WTC11 (cell line): ENCODE data around the gene LIG1. TPM values are rescaled to one million over a fixed set of nuclear protein-coding genes. Genes with fewer than 3 reads are reported as not detected.

Source experiments
- ATAC-seq: fragments of 200-7000 bp; cut with Tn5 transposase; 2 replicates; pipeline ENCODE4 v1.10.0; 2021; ENCODE audit warnings: mild to moderate bottlenecking, moderate library complexity
- CTCF ChIA-PET: fragments of 300-600 bp; sonication (Branson Sonifier 250); formaldehyde crosslinking; loops from one replicate; lab custom pipeline; 2021; ENCODE audit warnings: antibody characterized with exemption; lab: Charles Lee
- POLR2A ChIA-PET: fragments of 350-600 bp; sonication (Branson Sonifier 250); formaldehyde crosslinking; loops from one replicate; lab custom pipeline; 2021; ENCODE audit warnings: antibody characterized with exemption; lab: Charles Lee
- DNase-seq: peaks from one replicate; pipeline ENCODE4 v3.0.0; 2021; ENCODE audit warnings: low spot score
- H3K27ac Mint-ChIP-seq: 2 replicates; pipeline ENCODE4 v1.8.0; 2021; ENCODE audit warnings: mixed read lengths
- H3K27me3 Mint-ChIP-seq: 2 replicates; pipeline ENCODE4 v1.8.0; 2021; ENCODE audit warnings: low read depth, mild to moderate bottlenecking, moderate library complexity, mixed read lengths
- H3K36me3 Mint-ChIP-seq: 2 replicates; pipeline ENCODE4 v1.8.0; 2021; ENCODE audit warnings: mixed read lengths
- H3K4me1 Mint-ChIP-seq: 2 replicates; pipeline ENCODE4 v1.8.0; 2022; ENCODE audit warnings: mixed read lengths
- H3K4me3 Mint-ChIP-seq: 2 replicates; pipeline ENCODE4 v1.8.0; 2021; ENCODE audit warnings: mild to moderate bottlenecking, moderate library complexity, mixed read lengths
- H3K9me3 Mint-ChIP-seq: 2 replicates; pipeline ENCODE4 v1.8.0; 2021; ENCODE audit warnings: mixed read lengths
- ATF2 ChIP-seq: sonication (generic); formaldehyde crosslinking; IDR thresholded peaks from 2 replicates; pipeline ENCODE4 v1.8.1; 2022; ENCODE audit warnings: low read depth, missing genetic modification reagents, borderline replicate concordance
- CDX4 ChIP-seq: fragments of 250-450 bp; sonication (Bioruptor Pico); IDR thresholded peaks from 2 replicates; pipeline ENCODE4 v1.9.0; 2021; ENCODE audit warnings: moderate library complexity, mild to moderate bottlenecking, inconsistent platforms, borderline replicate concordance
- CREB1 ChIP-seq: sonication (generic); formaldehyde crosslinking; IDR thresholded peaks from 2 replicates; pipeline ENCODE4 v1.8.0; 2023; ENCODE audit warnings: mild to moderate bottlenecking, missing genetic modification reagents
- E2F4 ChIP-seq: sonication (generic); formaldehyde crosslinking; IDR thresholded peaks from 2 replicates; pipeline ENCODE4 v1.8.1; 2022; ENCODE audit warnings: low read depth, mild to moderate bottlenecking, moderate library complexity, missing genetic modification reagents, borderline replicate concordance
- ELF4 ChIP-seq: sonication (generic); formaldehyde crosslinking; IDR thresholded peaks from 2 replicates; pipeline ENCODE4 v1.8.1; 2022; ENCODE audit warnings: low read depth, mild to moderate bottlenecking, moderate library complexity, missing genetic modification reagents
- EMX1 ChIP-seq: fragments of 250-450 bp; sonication (Bioruptor Pico); IDR thresholded peaks from 2 replicates; pipeline ENCODE4 v1.8.0; 2021; ENCODE audit warnings: mild to moderate bottlenecking
- ESRRA ChIP-seq: sonication (generic); formaldehyde crosslinking; IDR thresholded peaks from 2 replicates; pipeline ENCODE4 v1.8.1; 2022; ENCODE audit warnings: mild to moderate bottlenecking, missing genetic modification reagents, borderline replicate concordance
- FOXJ3 ChIP-seq: sonication (generic); formaldehyde crosslinking; IDR thresholded peaks from 2 replicates; pipeline ENCODE4 v1.9.0; 2021; ENCODE audit warnings: missing genetic modification reagents, mild to moderate bottlenecking, borderline replicate concordance
- FOXK1 ChIP-seq: sonication (generic); formaldehyde crosslinking; IDR thresholded peaks from 2 replicates; pipeline ENCODE4 v1.8.0; 2022; ENCODE audit warnings: mild to moderate bottlenecking, moderate library complexity, missing genetic modification reagents
- FOXP1 ChIP-seq: sonication (generic); formaldehyde crosslinking; IDR thresholded peaks from 2 replicates; pipeline ENCODE4 v1.8.0; 2022; ENCODE audit warnings: missing genetic modification reagents, mild to moderate bottlenecking, moderate library complexity, borderline replicate concordance
- FOXP4 ChIP-seq: sonication (generic); formaldehyde crosslinking; IDR thresholded peaks from 2 replicates; pipeline ENCODE4 v1.8.0; 2022; ENCODE audit warnings: mild to moderate bottlenecking, missing genetic modification reagents
- NFATC4 ChIP-seq: fragments of 250-450 bp; sonication (Bioruptor Pico); IDR thresholded peaks from 2 replicates; pipeline ENCODE4 v1.9.0; 2021; ENCODE audit warnings: mild to moderate bottlenecking
- NR1H2 ChIP-seq: sonication (generic); formaldehyde crosslinking; IDR thresholded peaks from 2 replicates; pipeline ENCODE4 v1.9.0; 2021; ENCODE audit warnings: mild to moderate bottlenecking, moderate library complexity, missing genetic modification reagents
- PREB ChIP-seq: sonication (generic); formaldehyde crosslinking; IDR thresholded peaks from 2 replicates; pipeline ENCODE4 v1.8.1; 2022; ENCODE audit warnings: mild to moderate bottlenecking, missing genetic modification reagents, moderate library complexity, borderline replicate concordance
- ZBTB21 ChIP-seq: sonication (generic); formaldehyde crosslinking; IDR thresholded peaks from 2 replicates; pipeline ENCODE4 v1.8.1; 2023; ENCODE audit warnings: mild to moderate bottlenecking, missing genetic modification reagents, borderline replicate concordance
- ZMAT4 ChIP-seq: fragments of 250-450 bp; sonication (Bioruptor Pico); IDR thresholded peaks from 2 replicates; pipeline ENCODE4 v1.9.0; 2021; ENCODE audit warnings: mild to moderate bottlenecking
- ZNF396 ChIP-seq: fragments of 250-450 bp; sonication (Bioruptor Pico); IDR thresholded peaks from 2 replicates; pipeline ENCODE4 v1.8.0; 2021; ENCODE audit warnings: mild to moderate bottlenecking, moderate library complexity, borderline replicate concordance
- ZNF416 ChIP-seq: fragments of 250-450 bp; sonication (Bioruptor Pico); IDR thresholded peaks from 2 replicates; pipeline ENCODE4 v1.9.0; 2021; ENCODE audit warnings: mild to moderate bottlenecking, inconsistent platforms
- ZNF532 ChIP-seq: fragments of 250-450 bp; sonication (Bioruptor Pico); IDR thresholded peaks from 2 replicates; pipeline ENCODE4 v1.9.0; 2021; ENCODE audit warnings: mild to moderate bottlenecking, borderline replicate concordance
- ZNF671 ChIP-seq: fragments of 250-450 bp; sonication (Bioruptor Pico); IDR thresholded peaks from 2 replicates; pipeline ENCODE4 v1.8.0; 2021; ENCODE audit warnings: mild to moderate bottlenecking
- total RNA-seq: library from RNA; stranded (reverse); gene quantifications from 3 replicates; pipeline ENCODE4 v1.2.3, GENCODE V29; 2021

Gene LIG1
- total RNA-seq, 1 experiment from 2014 or later = 119 TPM

- ATAC-seq = peak; percentile 91
- Mint-ChIP-seq H3K27me3 (no peaks in the 10 kb centered on the region), H3K9me3 (no peaks in the 10 kb centered on the region), H3K27ac (peak overlapping the region; percentile 65; the same call in 1 of the 2 replicates), H3K36me3 (peaks cover 38% of the 10 kb centered on the region), H3K4me1 (no peaks in the 10 kb centered on the region), H3K4me3 (no peak overlapping the region)
- peak; percentile 52 for DNase-seq
- CTCF ChIA-PET = interaction anchor here (1.0 kb wide), 1 partner anchor 84 kb away, joined by 4 read pairs; no protein-coding TSS in a partner anchor
- TF ChIP-seq CREB1 (CRISPR knock-in tag) = no peak
- TF ChIP-seq ZNF671 (CRISPR knock-in tag) = no peak
- POLR2A ChIA-PET = no interaction called here
Measured at GRCh38 chr19:48117515-48118130, 52.5 kb downstream of the LIG1 start.

- no peak for DNase-seq
Measured at GRCh38 chr19:48113190-48113917, 56.8 kb downstream of the LIG1 start.

More at GRCh38 chr19:48113190-48113917, 56.8 kb downstream of the LIG1 start:
- no peaks in the 10 kb centered on the region for H3K9me3 Mint-ChIP-seq
- no peak for ATAC-seq
- H3K4me3 Mint-ChIP-seq = no peak overlapping the region
- CTCF ChIA-PET = interaction anchor here (1.4 kb wide), 1 partner anchor 11 kb away, joined by 3 read pairs; no protein-coding TSS in a partner anchor
- TF ChIP-seq ZMAT4 (CRISPR knock-in tag) = no peak
- TF ChIP-seq E2F4 (CRISPR knock-in tag) = no peak
- TF ChIP-seq NR1H2 (CRISPR knock-in tag) = no peak
- no peak for TF ChIP-seq FOXP4 (CRISPR knock-in tag)
- no peak for TF ChIP-seq EMX1
- no peak for TF ChIP-seq FOXP1 (CRISPR knock-in tag)
- no peak for TF ChIP-seq FOXK1
- no peak for TF ChIP-seq ZNF532 (CRISPR knock-in tag)
- TF ChIP-seq ESRRA (CRISPR knock-in tag) = no peak
- no peak for TF ChIP-seq ZBTB21 (CRISPR knock-in tag)
- TF ChIP-seq CDX4 (CRISPR knock-in tag) = no peak
- TF ChIP-seq FOXJ3 (CRISPR knock-in tag) = no peak
- no peak for TF ChIP-seq PREB
- TF ChIP-seq NFATC4 (CRISPR knock-in tag) = no peak
- no peak for TF ChIP-seq ATF2 (CRISPR knock-in tag)
- TF ChIP-seq ZNF416 = no peak
- TF ChIP-seq ZNF396 (CRISPR knock-in tag) = no peak
- TF ChIP-seq ELF4 (CRISPR knock-in tag) = no peak
- peaks cover 14% of the 10 kb centered on the region for H3K36me3 Mint-ChIP-seq
- H3K27ac Mint-ChIP-seq = peak overlapping the region; percentile 79; the same call in 1 of the 2 replicates
- peaks cover 5% of the 10 kb centered on the region for H3K4me1 Mint-ChIP-seq
- no peaks in the 10 kb centered on the region for H3K27me3 Mint-ChIP-seq
- POLR2A ChIA-PET = no interaction called here
